Measurements from ENCODE around the gene LSM10. TPM values are rescaled to one million over a fixed set of nuclear protein-coding genes. Genes with fewer than 3 reads are reported as not detected.

LSM10 gene
- total RNA-seq, 1 donor from 2014 or later = 28.4 TPM

DNA sequence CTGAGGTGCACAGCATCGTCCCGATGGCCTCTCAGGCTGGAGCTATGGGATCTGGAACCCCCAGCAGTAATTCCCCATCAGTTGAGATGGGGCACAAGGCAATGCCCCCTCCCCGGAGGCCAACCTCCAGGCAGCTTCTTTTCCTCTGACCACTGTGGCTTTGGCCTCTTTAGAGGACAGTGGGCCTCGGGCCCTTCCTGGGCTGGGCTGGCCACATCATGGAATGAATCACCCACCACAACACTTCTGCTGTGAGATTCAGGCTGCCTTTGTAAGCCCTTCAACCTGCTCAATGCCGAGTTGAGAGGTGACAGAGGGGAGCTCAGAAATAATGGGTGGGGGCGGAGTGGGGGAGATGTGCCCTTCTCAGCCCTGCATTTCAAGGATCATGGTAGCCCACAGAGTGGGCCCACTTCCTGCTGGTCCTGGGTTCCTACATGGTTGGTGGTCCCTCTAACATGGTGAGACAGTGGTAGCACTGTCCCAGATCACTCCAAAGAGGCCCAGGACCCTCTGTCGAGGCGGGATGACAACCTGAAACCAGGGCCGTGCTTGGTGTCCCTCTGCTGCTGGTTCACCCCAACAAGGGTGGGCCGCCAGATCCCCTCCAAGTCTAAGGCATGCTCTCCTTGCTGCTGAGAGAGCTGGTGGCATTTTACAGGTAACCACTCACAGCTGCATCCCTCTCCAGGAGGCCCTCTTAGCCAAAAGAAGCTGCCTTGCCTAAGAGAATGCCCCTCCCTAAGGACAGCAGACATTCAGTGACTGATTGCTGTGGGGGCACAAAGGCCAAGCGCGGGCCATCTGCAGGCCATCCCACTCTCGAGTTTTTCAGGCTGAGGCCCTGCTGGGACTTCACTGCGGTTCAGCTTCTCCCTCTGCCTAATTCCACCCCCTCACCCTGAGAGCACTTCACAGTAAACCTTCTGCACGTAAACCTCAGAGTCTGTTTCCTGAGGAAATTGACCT, 44.5 kb downstream of the LSM10 start:
- Mint-ChIP-seq H3K9me3 (ENCODE audit: low read depth) (no peaks in the 10 kb centered on the region), H3K36me3 (ENCODE audit: insufficient read depth) (peaks cover 9% of the 10 kb centered on the region), H3K27me3 (no peaks in the 10 kb centered on the region), H3K27ac (no peak overlapping the region), H3K4me3 (ENCODE audit: low read depth) (no peak overlapping the region), H3K4me1 (ENCODE audit: low read depth) (no peaks in the 10 kb centered on the region)
- no peak for DNase-seq (ENCODE audit: low spot score, unreplicated experiment)
- TF ChIP-seq, protein P1, sequence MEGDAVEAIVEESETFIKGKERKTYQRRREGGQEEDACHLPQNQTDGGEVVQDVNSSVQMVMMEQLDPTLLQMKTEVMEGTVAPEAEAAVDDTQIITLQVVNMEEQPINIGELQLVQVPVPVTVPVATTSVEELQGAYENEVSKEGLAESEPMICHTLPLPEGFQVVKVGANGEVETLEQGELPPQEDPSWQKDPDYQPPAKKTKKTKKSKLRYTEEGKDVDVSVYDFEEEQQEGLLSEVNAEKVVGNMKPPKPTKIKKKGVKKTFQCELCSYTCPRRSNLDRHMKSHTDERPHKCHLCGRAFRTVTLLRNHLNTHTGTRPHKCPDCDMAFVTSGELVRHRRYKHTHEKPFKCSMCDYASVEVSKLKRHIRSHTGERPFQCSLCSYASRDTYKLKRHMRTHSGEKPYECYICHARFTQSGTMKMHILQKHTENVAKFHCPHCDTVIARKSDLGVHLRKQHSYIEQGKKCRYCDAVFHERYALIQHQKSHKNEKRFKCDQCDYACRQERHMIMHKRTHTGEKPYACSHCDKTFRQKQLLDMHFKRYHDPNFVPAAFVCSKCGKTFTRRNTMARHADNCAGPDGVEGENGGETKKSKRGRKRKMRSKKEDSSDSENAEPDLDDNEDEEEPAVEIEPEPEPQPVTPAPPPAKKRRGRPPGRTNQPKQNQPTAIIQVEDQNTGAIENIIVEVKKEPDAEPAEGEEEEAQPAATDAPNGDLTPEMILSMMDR (IDR thresholded peaks at IDR 0.05; ENCODE audit: unreplicated experiment) = no peak

DNA sequence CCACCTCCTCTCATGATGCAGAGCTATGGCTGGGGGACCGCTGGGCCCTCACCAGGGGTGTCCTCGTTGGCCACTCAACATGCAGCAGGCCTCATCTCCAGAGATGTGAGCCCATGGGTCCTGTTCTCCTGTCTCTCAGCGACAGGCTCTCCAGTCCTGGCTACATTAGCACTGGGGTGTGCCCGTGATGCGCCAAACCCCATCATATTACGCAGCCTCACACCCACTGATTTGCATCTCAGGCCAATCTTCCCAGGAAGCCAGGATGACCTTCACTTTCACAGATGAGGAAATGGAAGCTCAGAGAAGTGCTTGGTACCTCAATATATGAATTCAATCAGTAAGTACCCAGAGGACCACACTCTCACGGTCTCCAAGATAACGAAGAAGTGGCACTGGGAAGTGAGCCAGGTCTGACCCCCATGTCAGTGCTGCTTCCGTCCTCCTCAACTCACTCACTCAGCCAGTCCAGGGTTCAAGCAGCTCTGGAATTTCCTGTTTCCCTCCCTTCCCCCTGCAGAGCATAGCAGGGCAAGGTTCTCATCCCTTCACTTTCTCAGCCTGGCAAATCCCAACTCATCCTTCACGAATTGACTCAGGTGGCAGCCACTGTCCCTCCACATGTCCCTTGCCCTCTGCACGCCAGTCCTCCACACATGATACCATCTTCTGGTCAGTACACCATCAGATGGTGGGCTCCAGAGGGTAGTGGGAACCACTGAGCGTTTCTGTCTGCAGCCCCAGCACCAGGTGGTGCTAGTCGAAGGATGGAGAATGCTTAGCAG, 45.4 kb downstream of the LSM10 start:
- H3K4me1 Mint-ChIP-seq (ENCODE audit: low read depth) = no peaks in the 10 kb centered on the region
- H3K4me3 Mint-ChIP-seq (ENCODE audit: low read depth) = no peak overlapping the region
- H3K27ac Mint-ChIP-seq = no peak overlapping the region
- H3K27me3 Mint-ChIP-seq = no peaks in the 10 kb centered on the region
- H3K36me3 Mint-ChIP-seq (ENCODE audit: insufficient read depth) = peaks cover 8% of the 10 kb centered on the region
- TF ChIP-seq, protein P1 (IDR thresholded peaks at IDR 0.05; ENCODE audit: unreplicated experiment) = no peak
- DNase-seq (ENCODE audit: low spot score, unreplicated experiment) = no peak
- H3K9me3 Mint-ChIP-seq (ENCODE audit: low read depth) = no peaks in the 10 kb centered on the region

GRCh38 chr1:36351227-36351977, 46.3 kb downstream of the LSM10 start:
- Mint-ChIP-seq H3K9me3 (ENCODE audit: low read depth) (no peaks in the 10 kb centered on the region), H3K27me3 (no peaks in the 10 kb centered on the region), H3K4me1 (ENCODE audit: low read depth) (no peaks in the 10 kb centered on the region), H3K4me3 (ENCODE audit: low read depth) (no peak overlapping the region), H3K36me3 (ENCODE audit: insufficient read depth) (peaks cover 10% of the 10 kb centered on the region), H3K27ac (no peak overlapping the region)
- TF ChIP-seq, protein P1 (IDR thresholded peaks at IDR 0.05; ENCODE audit: unreplicated experiment) = no peak
- no peak for DNase-seq (ENCODE audit: low spot score, unreplicated experiment)

DNA sequence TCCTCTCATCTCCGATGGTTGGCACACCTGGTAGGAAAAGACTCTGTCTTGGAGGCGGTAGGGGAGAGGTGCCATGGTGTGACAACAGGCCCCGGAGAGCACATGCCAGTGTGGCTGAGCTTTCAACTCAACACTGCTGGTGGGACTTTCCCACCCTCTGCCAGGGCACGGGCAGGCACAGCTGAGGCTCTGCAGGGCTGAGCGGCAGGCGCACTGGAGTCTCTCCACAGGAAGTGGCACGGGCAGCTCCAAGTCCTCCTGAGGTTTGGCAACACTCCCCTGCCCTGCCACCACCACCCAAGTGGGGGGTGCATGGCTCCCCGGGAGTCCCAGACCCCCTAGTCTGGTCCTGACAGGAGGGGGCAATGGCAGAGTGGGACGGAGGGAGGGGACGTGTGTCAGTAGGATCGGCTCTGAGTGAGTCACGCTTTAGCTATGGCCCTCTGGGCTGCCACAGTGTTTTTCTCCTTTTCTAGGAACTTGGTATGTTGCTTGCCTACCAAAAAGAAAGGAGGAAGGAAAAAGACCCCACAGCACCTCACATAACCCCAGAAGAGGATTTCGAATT, 47.0 kb downstream of the LSM10 start:
- no peaks in the 10 kb centered on the region for H3K4me1 Mint-ChIP-seq (ENCODE audit: low read depth)
- DNase-seq (ENCODE audit: low spot score, unreplicated experiment) = no peak
- H3K9me3 Mint-ChIP-seq (ENCODE audit: low read depth) = no peaks in the 10 kb centered on the region
- no peak overlapping the region for H3K27ac Mint-ChIP-seq
- no peaks in the 10 kb centered on the region for H3K27me3 Mint-ChIP-seq
- TF ChIP-seq, protein P1 (IDR thresholded peaks at IDR 0.05; ENCODE audit: unreplicated experiment) = no peak
- H3K36me3 Mint-ChIP-seq (ENCODE audit: insufficient read depth) = peaks cover 10% of the 10 kb centered on the region
- H3K4me3 Mint-ChIP-seq (ENCODE audit: low read depth) = no peak overlapping the region

Measured in progenitor cell of endocrine pancreas (in vitro differentiated cells).